Measurements from ENCODE around the gene TRAPPC12.

DNA sequence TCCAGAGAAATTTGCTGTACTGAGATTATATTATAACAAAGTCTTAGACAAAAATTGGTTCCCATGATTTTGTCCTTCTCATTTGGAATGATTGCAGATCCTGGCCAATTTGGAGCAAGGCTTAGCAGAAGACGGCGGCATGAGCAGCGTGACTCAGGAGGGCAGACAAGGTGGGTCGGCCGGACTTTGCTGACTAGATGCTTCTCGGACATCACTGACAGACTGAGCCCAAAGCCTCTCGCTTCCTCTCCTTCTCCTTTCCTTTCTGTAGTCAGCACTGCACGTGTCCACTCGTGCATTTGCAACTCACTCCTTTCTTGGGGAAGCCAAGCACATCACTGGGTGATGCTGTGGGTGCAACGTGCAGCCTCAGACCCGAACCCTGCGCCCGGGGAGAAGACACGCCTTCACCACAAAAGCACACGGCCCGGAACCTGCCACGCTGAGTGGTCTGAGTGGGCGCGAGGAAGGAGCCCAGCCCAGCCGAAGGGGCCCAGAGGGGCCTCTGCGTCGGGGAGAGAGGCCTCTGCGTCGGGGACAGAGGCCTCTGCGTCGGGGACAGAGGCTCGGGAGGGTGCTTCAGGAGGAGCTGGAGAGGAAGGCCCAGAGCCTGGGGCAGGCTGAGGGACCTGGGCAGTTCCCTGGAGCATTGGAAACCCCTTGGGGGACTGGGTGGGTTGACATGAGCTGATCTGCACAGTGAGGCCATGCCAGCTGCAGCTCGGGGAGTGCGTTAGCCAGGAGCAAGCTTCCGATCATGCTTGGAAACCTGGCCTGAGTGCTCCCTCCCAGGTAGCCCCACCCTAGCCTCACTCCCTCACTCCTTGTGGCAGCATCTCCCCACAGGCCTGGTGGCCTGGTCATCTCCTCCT is 78.3 kb downstream of the TRAPPC12 start:
- TF ChIP-seq CTCF (IDR thresholded peaks at IDR 0.05) (no peak), POLR2A (IDR thresholded peaks at IDR 0.05) (no peak), EP300 (IDR thresholded peaks at IDR 0.05) (no peak)
